DMS79 treated with DMSO at 0.1 percent for 48 hours (cell line): ENCODE results near the gene CLSTN2.
A peak's percentile ranks its signal among the peaks of the same experiment; 100 is the strongest.

ENCODE experiments used
- DNase-seq: peaks from one replicate; lab custom pipeline; 2025; lab: John Stamatoyannopoulos, UW

The CLSTN2 gene

DNA sequence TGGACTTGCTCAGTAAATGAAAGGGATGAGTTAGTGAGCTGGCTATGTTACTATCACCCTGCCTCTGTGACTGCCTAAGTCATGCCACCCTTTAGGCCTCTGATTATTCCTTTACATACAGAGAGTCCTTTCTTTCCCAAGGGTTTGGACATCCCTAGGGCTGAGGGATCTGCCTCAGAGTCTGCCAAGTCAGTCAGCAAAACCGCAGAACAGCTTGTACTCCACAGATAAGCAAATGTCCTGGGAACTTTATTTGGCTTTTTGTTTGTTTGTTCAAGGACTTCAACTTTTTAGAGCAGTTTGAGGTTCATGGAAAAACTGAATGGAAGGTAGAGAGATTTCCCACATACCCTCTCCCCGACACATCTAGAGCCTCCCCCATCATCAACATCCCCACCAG, 660.3 kb downstream of the CLSTN2 start:
- no peak for DNase-seq

DNA sequence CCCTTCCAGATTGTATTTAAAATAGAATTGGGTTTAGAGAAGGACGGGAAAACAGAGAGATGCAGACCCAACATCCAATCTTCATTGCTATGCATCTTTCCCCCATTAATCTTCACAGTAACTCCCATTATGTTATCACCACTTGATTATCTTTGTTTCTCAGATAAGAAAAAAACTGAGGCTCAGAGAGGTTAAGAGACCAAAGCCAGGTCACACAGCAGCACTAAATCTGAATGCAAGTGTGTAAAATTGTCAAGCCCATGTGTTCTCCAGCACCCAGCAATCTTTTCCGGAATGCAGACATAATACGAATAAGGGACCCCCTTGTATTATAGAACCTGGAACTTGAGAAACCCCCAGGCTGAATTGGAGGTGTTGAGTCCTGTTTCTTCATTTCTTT, 662.4 kb downstream of the CLSTN2 start:
- DNase-seq, result no peak

DNA sequence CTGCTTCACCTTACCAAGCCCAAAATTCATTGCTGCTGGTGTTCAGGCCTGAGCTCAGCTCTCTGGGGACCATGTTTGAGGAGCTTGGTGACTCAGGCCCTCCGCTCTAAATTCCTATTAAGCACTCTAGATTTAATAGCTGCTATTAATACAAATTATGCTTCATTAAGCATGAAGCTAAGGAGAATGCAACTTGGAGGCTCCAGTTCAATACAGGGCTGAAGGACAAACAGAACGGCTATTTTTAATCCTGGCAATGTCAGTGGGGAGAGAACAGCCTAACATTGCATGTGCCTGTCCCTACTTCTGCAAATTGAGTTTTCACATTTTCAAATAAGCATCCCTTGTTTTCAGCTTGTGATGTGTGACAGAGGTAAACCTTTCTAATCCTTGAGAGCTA, 662.8 kb downstream of the CLSTN2 start:
- peak; percentile 99 for DNase-seq

DNA sequence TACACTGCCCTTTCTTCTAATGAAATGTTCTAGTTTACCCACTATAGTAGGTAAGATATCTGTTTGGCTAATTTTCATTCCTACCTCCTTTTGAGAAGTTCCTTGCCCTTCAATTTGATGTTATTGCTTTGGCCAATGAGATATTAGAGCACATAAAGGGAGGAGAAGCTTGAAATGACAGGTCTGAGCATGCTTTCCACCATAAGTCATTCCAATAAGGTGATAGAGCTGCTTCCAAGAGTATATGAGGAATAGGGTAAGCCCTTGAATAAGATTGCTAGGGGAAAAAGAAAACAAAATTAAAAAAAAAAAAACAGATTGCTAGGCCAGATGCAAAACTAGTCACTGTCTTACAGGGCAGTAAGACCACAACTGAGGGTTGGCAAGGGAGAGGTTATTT, 664.0 kb downstream of the CLSTN2 start:
- no peak for DNase-seq

DNA sequence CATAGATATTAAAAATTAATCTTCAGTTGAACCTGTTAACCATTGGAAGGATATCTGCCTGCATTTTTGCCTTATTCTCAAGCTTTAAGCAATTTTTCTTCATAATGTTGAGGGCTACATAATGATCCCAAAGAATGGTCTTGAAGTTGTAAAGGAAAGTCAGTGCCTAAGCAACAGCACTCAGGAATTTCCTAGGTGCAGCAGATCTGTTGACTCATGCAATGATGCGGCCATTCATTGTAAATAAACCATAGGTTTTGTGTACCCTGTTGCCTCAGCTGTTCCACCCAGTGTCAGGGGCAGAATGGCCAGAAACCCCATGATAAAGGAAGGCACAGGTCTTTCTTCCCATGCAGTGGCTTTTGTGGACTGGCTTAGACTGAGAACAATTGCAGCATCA, 664.5 kb downstream of the CLSTN2 start:
- no peak for DNase-seq

DNA sequence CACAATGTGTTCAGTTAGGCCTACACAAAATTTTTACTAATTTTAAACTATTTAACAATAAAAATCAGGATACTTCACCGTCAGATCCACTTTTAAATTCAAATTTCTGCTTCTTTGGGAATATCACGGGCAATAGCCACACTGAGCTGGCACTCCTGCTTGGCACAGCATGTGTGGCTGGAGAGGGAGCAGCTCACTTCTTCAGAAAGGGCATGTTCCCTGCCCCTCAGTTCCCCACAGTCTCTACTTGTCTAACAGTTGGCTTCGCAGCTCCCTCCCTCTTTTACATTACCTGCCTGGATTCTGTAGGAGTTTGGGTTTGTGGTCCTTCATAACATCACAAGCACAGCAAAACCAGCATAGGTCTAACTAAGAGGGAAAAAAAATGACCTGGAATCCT, 666.9 kb downstream of the CLSTN2 start:
- no peak for DNase-seq

DNA sequence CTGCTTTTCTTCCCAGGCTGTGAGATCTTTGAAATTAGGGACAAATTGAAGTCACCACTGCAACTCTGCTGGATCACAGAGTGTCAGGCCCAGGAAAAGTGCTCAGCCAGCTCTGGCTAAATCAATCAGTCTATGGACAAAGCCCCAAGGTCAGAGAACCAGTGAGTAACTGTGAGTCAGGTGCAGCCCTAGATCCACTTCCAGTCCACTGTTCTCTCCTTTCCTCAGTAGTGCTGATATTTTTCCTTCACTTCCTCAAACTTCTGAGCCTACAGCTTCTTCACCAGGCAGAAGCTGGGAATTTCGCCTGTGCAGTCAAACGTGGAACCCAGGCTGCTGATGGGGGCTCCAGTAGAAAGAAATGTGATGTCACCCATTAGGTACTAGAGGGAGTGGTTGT, 667.8 kb downstream of the CLSTN2 start:
- no peak for DNase-seq

DNA sequence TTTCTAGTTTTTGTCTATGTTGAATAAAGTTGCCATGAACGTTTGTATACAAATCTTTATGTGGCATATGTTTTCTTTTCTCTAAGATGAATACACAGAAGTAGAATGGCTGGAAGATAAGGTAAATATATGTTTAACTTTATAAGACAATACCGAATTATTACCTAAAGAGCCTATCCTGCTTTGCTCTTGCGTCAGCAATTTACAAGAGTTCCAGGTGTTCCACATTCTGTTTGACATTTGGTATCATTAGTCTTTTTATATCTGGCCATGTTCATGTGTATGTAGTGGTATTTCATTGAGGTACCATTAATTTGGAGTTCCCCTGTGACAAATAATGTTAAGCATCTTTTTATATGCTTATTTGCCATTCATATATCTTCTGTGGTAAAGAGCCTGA, 668.8 kb downstream of the CLSTN2 start:
- DNase-seq, result no peak

DNA sequence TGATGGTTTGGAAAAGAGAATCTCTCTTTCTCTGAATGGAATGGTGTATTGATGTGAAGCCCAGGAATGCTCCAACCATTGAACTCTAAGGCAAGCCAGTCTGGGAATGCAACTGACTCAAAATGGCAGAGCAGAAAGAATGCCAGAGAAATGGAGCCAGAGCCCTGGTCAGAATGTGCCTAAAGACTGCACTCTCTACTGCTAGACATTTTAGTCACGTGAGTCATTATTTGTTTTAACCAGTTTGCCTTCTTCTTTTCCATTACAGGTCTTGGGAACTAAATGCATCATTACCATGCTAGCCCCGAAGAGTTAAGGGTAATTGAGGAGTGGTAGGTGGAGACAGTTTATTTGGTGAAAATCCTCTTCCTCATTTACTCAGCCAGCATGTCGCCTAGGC, 675.6 kb downstream of the CLSTN2 start:
- no peak for DNase-seq

DNA sequence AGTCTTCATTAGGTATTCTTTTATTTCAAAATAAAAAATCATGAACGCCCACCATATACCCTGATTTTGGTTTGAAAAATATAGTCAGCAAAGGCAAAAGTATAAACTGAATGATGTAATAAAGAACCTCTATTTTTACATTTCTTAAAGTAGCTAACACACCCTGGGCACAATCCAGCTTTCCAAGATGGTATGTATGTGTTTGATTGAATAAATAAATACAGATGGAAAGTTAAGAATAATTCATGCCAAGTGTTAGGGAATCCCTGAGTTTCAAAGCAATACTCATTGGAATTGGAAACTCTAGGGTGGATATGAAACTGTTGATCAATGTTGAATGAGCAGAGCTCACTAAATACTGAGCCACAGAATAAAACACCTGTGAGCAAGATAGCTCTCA, 679.0 kb downstream of the CLSTN2 start:
- no peak for DNase-seq

DNA sequence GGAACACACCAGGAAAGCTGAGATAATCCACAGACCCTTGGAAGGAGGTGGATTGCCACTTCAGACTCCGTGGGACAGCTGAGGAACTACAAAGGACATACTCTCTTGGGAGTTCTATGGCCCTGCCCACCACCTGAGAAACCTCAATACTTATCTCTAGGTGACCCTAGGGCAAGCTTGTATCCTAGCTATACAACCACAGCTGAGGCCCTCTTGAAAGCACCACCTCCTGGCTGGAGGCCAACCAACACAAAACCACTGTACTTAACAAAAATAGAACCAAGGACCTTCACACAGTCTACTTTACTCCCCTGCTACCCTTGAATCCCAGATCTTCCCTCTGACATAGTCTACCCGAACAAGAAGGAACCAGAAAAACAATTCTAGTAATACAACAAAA, 682.1 kb downstream of the CLSTN2 start:
- DNase-seq, result no peak

DNA sequence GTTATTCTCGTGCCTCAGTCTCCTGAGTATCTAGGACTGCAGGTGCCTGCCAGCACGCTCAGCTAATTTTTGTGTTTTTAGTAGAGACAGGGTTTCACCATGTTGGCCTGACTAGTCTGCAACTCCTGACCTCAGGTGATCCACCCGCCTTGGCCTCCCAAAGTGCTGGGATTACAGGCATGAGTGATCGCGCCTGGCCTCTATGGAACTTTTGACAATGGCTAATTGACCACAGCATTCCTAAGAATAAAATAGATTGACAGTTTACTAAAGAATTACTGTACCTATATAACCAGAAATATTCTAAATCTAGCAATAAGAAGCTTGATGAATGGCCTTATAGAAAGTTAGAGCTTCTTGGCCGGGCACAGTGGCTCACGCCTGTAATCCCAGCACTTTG, 691.9 kb downstream of the CLSTN2 start:
- DNase-seq, result no peak
